CD1c-positive myeloid dendritic cell (primary cell): ENCODE data around the gene RAE1.
"Not testable (repeated sequence)": the region's sequence is repeated elsewhere in the genome, so short reads cannot be mapped to it uniquely, and the experiment has no call there.

Experiments
- DNase-seq: peaks from one replicate; pipeline ENCODE4 v3.0.0-alpha.2; 2016; ENCODE audit errors: extremely low spot score

The RAE1 gene

GRCh38 chr20:57414867-57415592 lies 64.0 kb downstream of the RAE1 start:
- no peak for DNase-seq

GRCh38 chr20:57415771-57416170 lies 64.7 kb downstream of the RAE1 start:
- no peak for DNase-seq

GRCh38 chr20:57416296-57417022 lies 65.4 kb downstream of the RAE1 start:
- DNase-seq, result no peak

- no peak for DNase-seq
These were observed 66.1 kb downstream of the RAE1 start for GRCh38 chr20:57417051-57417689.

GRCh38 chr20:57417830-57418780 lies 67.0 kb downstream of the RAE1 start:
- DNase-seq, result no peak

GRCh38 chr20:57419479-57419878 lies 68.4 kb downstream of the RAE1 start:
- DNase-seq, result not testable (repeated sequence)

GRCh38 chr20:57420571-57421252 lies 69.7 kb downstream of the RAE1 start:
- no peak for DNase-seq

GRCh38 chr20:57421253-57422220 lies 70.5 kb downstream of the RAE1 start:
- DNase-seq, result no peak

GRCh38 chr20:57422254-57422653 lies 71.2 kb downstream of the RAE1 start:
- no peak for DNase-seq

- DNase-seq, result peak; percentile 45
These were observed 74.3 kb downstream of the RAE1 start for GRCh38 chr20:57425150-57426013.

GRCh38 chr20:57426271-57426689 lies 75.2 kb downstream of the RAE1 start:
- DNase-seq, result no peak

- DNase-seq, result no peak
These were observed 75.8 kb downstream of the RAE1 start for GRCh38 chr20:57426831-57427230.

- no peak for DNase-seq
These were observed 77.5 kb downstream of the RAE1 start for GRCh38 chr20:57428324-57429158.
